Caco-2 (cell line): ENCODE data around the gene C16orf87. TPM values are rescaled to one million over a fixed set of nuclear protein-coding genes. Genes with fewer than 3 reads are reported as not detected.

Source experiments
- BruUV-seq: library from RNA; stranded (reverse); fragments of 400-500 nt; replicated peaks from 2 replicates; lab custom pipeline; 2021; lab: Mats Ljungman, UMichigan
- CTCF ChIA-PET: fragments of 300-600 bp; sonication (Branson Sonifier 250); formaldehyde crosslinking; loops from one replicate; lab custom pipeline; 2022; ENCODE audit warnings: antibody characterized with exemption; lab: Charles Lee
- POLR2A ChIA-PET: fragments of 300-600 bp; sonication (Branson Sonifier 250); formaldehyde crosslinking; loops from one replicate; lab custom pipeline; 2022; ENCODE audit warnings: antibody characterized with exemption; lab: Charles Lee
- DNase-seq, 2 experiments: peaks; one replicate each; pipeline versions ENCODE4 v3.0.0 to v3.0.0-alpha.2; 2020 to 2022
- H3K27me3 ChIP-seq: replicated peaks from 2 replicates; pipeline ENCODE4 v1.6.0; 2011; ENCODE audit warnings: low read length; ENCODE audit not compliant: control insufficient read depth, insufficient read depth
- H3K36me3 ChIP-seq: 2 replicates; pipeline ENCODE4 v1.5.1; 2011; ENCODE audit warnings: low read length; ENCODE audit not compliant: control insufficient read depth, insufficient read depth
- H3K4me1 ChIP-seq: fragments of 250-450 bp; sonication (Bioruptor Pico); 2 replicates; pipeline ENCODE4 v1.5.1; 2020; ENCODE audit warnings: mild to moderate bottlenecking
- H3K4me3 ChIP-seq: 2 replicates; pipeline ENCODE4 v1.5.1; 2011; ENCODE audit warnings: low read depth, mild to moderate bottlenecking, control low read depth, low read length
- H3K9me3 ChIP-seq: fragments of 250-450 bp; sonication (Bioruptor Pico); 2 replicates; pipeline ENCODE4 v1.5.1; 2020; ENCODE audit warnings: mild to moderate bottlenecking, moderate library complexity
- H3K27ac Mint-ChIP-seq: one replicate; pipeline ENCODE4 v1.8.0; 2022; ENCODE audit warnings: mixed read lengths; ENCODE audit not compliant: unreplicated experiment
- H3K27me3 Mint-ChIP-seq: one replicate; pipeline ENCODE4 v1.8.0; 2022; ENCODE audit warnings: mixed read lengths; ENCODE audit not compliant: insufficient read depth, unreplicated experiment
- H3K36me3 Mint-ChIP-seq: one replicate; pipeline ENCODE4 v1.8.0; 2022; ENCODE audit warnings: mild to moderate bottlenecking, mixed read lengths; ENCODE audit not compliant: insufficient read depth, unreplicated experiment
- H3K4me1 Mint-ChIP-seq: one replicate; pipeline ENCODE4 v1.8.0; 2022; ENCODE audit warnings: low read depth, mixed read lengths; ENCODE audit not compliant: unreplicated experiment
- H3K4me3 Mint-ChIP-seq: one replicate; pipeline ENCODE4 v1.8.0; 2022; ENCODE audit warnings: mild to moderate bottlenecking, moderate library complexity, mixed read lengths; ENCODE audit not compliant: unreplicated experiment
- H3K9me3 Mint-ChIP-seq: one replicate; pipeline ENCODE4 v1.8.0; 2022; ENCODE audit warnings: mixed read lengths; ENCODE audit not compliant: unreplicated experiment
- CTCF ChIP-seq, 2 experiments: fragments of 200-600 bp in 1 of 2; IDR thresholded peaks; 1 replicate in 1 of 2; 2 replicates in 1 of 2; pipeline versions ENCODE4 v1.5.1 to v1.8.0; 2011 to 2022; ENCODE audit warnings: antibody characterized with exemption in 1 of 2, control low read depth in 1 of 2, inconsistent platforms in 1 of 2, low read depth in 1 of 2, low read length in 1 of 2, mild to moderate bottlenecking in 1 of 2, moderate library complexity in 1 of 2; ENCODE audit not compliant: insufficient read depth in 1 of 2, severe bottlenecking in 1 of 2, unreplicated experiment in 1 of 2
- intact Hi-C: fragments of 100-400 bp; cut with micrococcal nuclease; formaldehyde crosslinking; loops from one replicate; pipeline ENCODE4 v1.10.0; 2022; ENCODE audit not compliant: unreplicated experiment
- total RNA-seq: library from RNA; stranded (reverse); gene quantifications from 2 replicates; pipeline ENCODE4 v1.2.3, GENCODE V29; 2022

Gene C16orf87
- total RNA-seq, 1 experiment from 2014 or later: 12.1 TPM

DNA sequence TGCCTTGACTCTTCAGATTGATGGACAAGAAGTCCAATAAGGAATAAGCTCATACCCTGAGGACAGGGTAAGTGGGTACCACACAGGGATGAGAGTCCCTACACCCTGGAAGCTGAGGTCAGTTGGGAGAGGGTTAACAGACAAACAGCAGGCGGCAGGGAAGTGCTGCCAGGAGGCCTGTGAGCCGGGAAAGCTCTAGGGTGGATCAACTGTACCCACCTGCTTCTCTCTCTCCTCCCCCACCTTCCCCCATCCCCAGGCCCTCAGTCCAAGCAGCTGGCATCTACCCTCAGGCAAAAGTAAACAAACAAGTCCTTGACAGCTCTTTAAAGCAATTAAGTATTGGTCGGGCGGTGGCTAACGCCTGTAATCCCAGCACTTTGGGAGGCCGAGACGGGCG lies 62.2 kb downstream of the C16orf87 start:
- intact Hi-C loops: no loop called here
- no peaks in the 10 kb centered on the region for H3K27me3 Mint-ChIP-seq
- TF ChIP-seq CTCF (IDR thresholded peaks at IDR 0.05; ENCODE audit: insufficient read depth in 1 of 2, low read depth in 1 of 2, low read length in 1 of 2, severe bottlenecking in 1 of 2, unreplicated experiment in 1 of 2): no peak

GRCh38 chr16:46765050-46765449 lies 65.9 kb downstream of the C16orf87 start:
- H3K36me3 ChIP-seq: no peaks in the 10 kb centered on the region
- no peaks in the 10 kb centered on the region for H3K36me3 Mint-ChIP-seq
- no peaks in the 10 kb centered on the region for H3K4me1 ChIP-seq
- H3K27ac Mint-ChIP-seq: no peak overlapping the region
- no peaks in the 10 kb centered on the region for H3K27me3 Mint-ChIP-seq
- BruUV-seq: no TSS peak
- intact Hi-C loops: no loop called here
- ChIA-PET CTCF (no interaction called here), POLR2A (no interaction called here)
- DNase-seq: no peak
- no peak overlapping the region for H3K4me3 Mint-ChIP-seq
- H3K4me1 Mint-ChIP-seq: no peaks in the 10 kb centered on the region
- H3K9me3 ChIP-seq: no peaks in the 10 kb centered on the region
- no peak for TF ChIP-seq CTCF (IDR thresholded peaks at IDR 0.05; ENCODE audit: insufficient read depth in 1 of 2, low read depth in 1 of 2, low read length in 1 of 2, severe bottlenecking in 1 of 2, unreplicated experiment in 1 of 2)
- H3K4me3 ChIP-seq: no peak overlapping the region
- H3K27me3 ChIP-seq: no peaks in the 10 kb centered on the region
- no peaks in the 10 kb centered on the region for H3K9me3 Mint-ChIP-seq

More for the DNA sequence above, 62.2 kb downstream of the C16orf87 start:
- Mint-ChIP-seq H3K4me3 (no peak overlapping the region), H3K9me3 (no peaks in the 10 kb centered on the region), H3K27ac (no peak overlapping the region), H3K4me1 (no peaks in the 10 kb centered on the region), H3K36me3 (no peaks in the 10 kb centered on the region)
- DNase-seq: no peak
- no TSS peak for BruUV-seq
- Histone ChIP-seq H3K27me3 (no peaks in the 10 kb centered on the region), H3K9me3 (no peaks in the 10 kb centered on the region), H3K4me1 (no peaks in the 10 kb centered on the region), H3K36me3 (no peaks in the 10 kb centered on the region), H3K4me3 (no peak overlapping the region)
- ChIA-PET POLR2A (no interaction called here), CTCF (no interaction called here)

DNA sequence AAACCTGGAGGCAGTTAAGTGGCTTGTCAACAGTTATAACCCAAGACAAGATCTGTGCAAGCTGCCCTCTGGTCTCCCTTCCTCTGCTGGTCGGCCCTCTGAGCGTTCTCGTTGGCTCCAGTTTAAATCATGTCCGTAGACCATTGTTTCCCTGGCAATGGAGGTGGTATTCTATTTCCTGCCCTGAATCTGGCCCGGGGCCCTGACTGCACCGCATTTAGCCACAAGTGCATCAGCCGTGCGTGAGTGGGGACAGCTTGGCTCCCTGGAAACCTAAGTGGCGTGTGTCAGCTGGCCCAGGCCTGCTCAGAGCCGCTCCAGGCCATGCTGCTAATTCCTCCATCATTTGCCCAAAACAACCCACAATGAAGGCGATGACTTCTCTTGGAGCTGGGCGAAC lies 67.8 kb downstream of the C16orf87 start:
- no peak for DNase-seq
- Histone ChIP-seq H3K9me3 (no peaks in the 10 kb centered on the region), H3K36me3 (no peaks in the 10 kb centered on the region), H3K4me1 (no peaks in the 10 kb centered on the region), H3K27me3 (no peaks in the 10 kb centered on the region), H3K4me3 (no peak overlapping the region)
- Mint-ChIP-seq H3K4me3 (no peak overlapping the region), H3K27me3 (no peaks in the 10 kb centered on the region), H3K27ac (no peak overlapping the region), H3K4me1 (peaks cover 4% of the 10 kb centered on the region), H3K36me3 (no peaks in the 10 kb centered on the region), H3K9me3 (no peaks in the 10 kb centered on the region)
- TF ChIP-seq CTCF (IDR thresholded peaks at IDR 0.05; ENCODE audit: insufficient read depth in 1 of 2, low read depth in 1 of 2, low read length in 1 of 2, severe bottlenecking in 1 of 2, unreplicated experiment in 1 of 2): no peak
- BruUV-seq: no TSS peak
- ChIA-PET CTCF (no interaction called here), POLR2A (no interaction called here)
- intact Hi-C loops: loop anchor here (2.0 kb wide), 1 partner anchor 26 kb away; no protein-coding TSS in a partner anchor
